A549 (cell line): Measurements from ENCODE around the gene CFAP61. TPM values are rescaled to one million over a fixed set of nuclear protein-coding genes. Genes with fewer than 3 reads are reported as not detected.

Experiments used
- ATAC-seq, 2 experiments: fragments of 200-7000 bp in 1 of 2; fragments of >200 bp in 1 of 2; cut with Nextera tagmentation in 1 of 2; cut with Tn5 transposase in 1 of 2; 3 replicates each; pipeline versions ENCODE4 v1.8.0 to v1.9.1; 2018 to 2020; ENCODE audit warnings: mild to moderate bottlenecking in 1 of 2, moderate library complexity in 1 of 2
- CTCF ChIA-PET: fragments of 300-600 bp; sonication (Branson Sonifier 250); formaldehyde crosslinking; extraction: SDS; loops from one replicate; lab custom pipeline; 2021; ENCODE audit warnings: antibody characterized with exemption, inconsistent platforms; lab: Yijun Ruan, JAX
- POLR2A ChIA-PET: fragments of 350-600 bp; formaldehyde crosslinking; extraction: SDS; loops from one replicate; lab custom pipeline; 2021; ENCODE audit warnings: antibody characterized with exemption, inconsistent platforms; lab: Yijun Ruan, JAX
- DNase-seq, 2 experiments: peaks; one replicate each; pipeline versions ENCODE4 v3.0.0 to v3.0.0-alpha.2; 2011 to 2016; ENCODE audit warnings: low read depth in 1 of 2, low spot score in 1 of 2
- FAIRE-seq: peaks from 2 replicates; lab custom pipeline; 2011; peaks lifted over from hg19 to GRCh38; lab: Jason Lieb, UNC
- H3K27ac ChIP-seq, 2 experiments: fragments of >200 bp; sonication (Bioruptor Twin); formaldehyde crosslinking; 3 replicates each; pipeline ENCODE4 v1.5.1; 2016 to 2017
- H3K4me1 ChIP-seq: fragments of >200 bp; sonication (Bioruptor Twin); formaldehyde crosslinking; 3 replicates; pipeline ENCODE4 v1.6.1; 2016
- H3K4me2 ChIP-seq: fragments of >200 bp; sonication (Bioruptor Twin); formaldehyde crosslinking; 3 replicates; pipeline ENCODE4 v1.6.1; 2016
- H3K4me3 ChIP-seq: fragments of >200 bp; sonication (Bioruptor Twin); formaldehyde crosslinking; 3 replicates; pipeline ENCODE4 v1.5.1; 2016
- H3K9me3 ChIP-seq: fragments of >200 bp; sonication (Bioruptor Twin); formaldehyde crosslinking; 3 replicates; pipeline ENCODE4 v1.6.1; 2016
- ATOH8 ChIP-seq: fragments of 250-450 bp; sonication (Bioruptor Pico); IDR thresholded peaks from 2 replicates; pipeline ENCODE4 v1.5.0; 2020; ENCODE audit warnings: low read depth, mild to moderate bottlenecking, moderate library complexity
- CBX2 ChIP-seq: fragments of 200-600 bp; sonication (generic); IDR thresholded peaks from 2 replicates; pipeline ENCODE4 v1.6.1; 2016; ENCODE audit warnings: low read depth, mild to moderate bottlenecking, borderline replicate concordance
- CEBPB ChIP-seq, 2 experiments: fragments of >200 bp in 1 of 2; sonication (Bioruptor Twin) in 1 of 2; formaldehyde crosslinking in 1 of 2; IDR thresholded peaks; 2 replicates each; pipeline ENCODE4 v1.6.1; 2012 to 2016
- CHD4 ChIP-seq: fragments of 200-600 bp; sonication (generic); IDR thresholded peaks from 2 replicates; pipeline ENCODE4 v1.6.1; 2016; ENCODE audit warnings: antibody characterized with exemption, mild to moderate bottlenecking, borderline replicate concordance
- CTCF ChIP-seq: fragments of >200 bp; sonication (Bioruptor Twin); formaldehyde crosslinking; IDR thresholded peaks from 3 replicates; pipeline ENCODE4 v1.5.1; 2016
- E2F6 ChIP-seq: IDR thresholded peaks from 2 replicates; pipeline ENCODE4 v1.6.1; 2012; ENCODE audit warnings: low read depth, borderline replicate concordance
- EHF ChIP-seq: fragments of 250-450 bp; sonication (Bioruptor Pico); IDR thresholded peaks from 2 replicates; pipeline ENCODE4 v1.5.0; 2020; ENCODE audit warnings: mild to moderate bottlenecking
- EHMT2 ChIP-seq: fragments of 200-600 bp; sonication (generic); IDR thresholded peaks from 2 replicates; pipeline ENCODE4 v1.6.1; 2016; ENCODE audit warnings: antibody characterized with exemption, low read depth, mild to moderate bottlenecking, moderate library complexity
- ELK1 ChIP-seq: fragments of 150-350 bp; IDR thresholded peaks from 2 replicates; pipeline ENCODE4 v1.6.1; 2014; ENCODE audit warnings: low read depth, mild to moderate bottlenecking, low read length
- ESRRA ChIP-seq: fragments of 150-350 bp; IDR thresholded peaks from 2 replicates; pipeline ENCODE4 v1.6.1; 2014; ENCODE audit warnings: mild to moderate bottlenecking, low read length, borderline replicate concordance
- HOXA7 ChIP-seq: fragments of 250-450 bp; sonication (Bioruptor Pico); IDR thresholded peaks from 2 replicates; pipeline ENCODE4 v1.5.0; 2020; ENCODE audit warnings: mild to moderate bottlenecking, moderate library complexity
- JUNB ChIP-seq: fragments of >200 bp; sonication (Bioruptor Twin); formaldehyde crosslinking; IDR thresholded peaks from 2 replicates; pipeline ENCODE4 v1.6.1; 2016
- KDM1A ChIP-seq: fragments of 200-600 bp; sonication (generic); IDR thresholded peaks from 2 replicates; pipeline ENCODE4 v1.6.1; 2016; ENCODE audit warnings: low read depth, mild to moderate bottlenecking
- MAFK ChIP-seq: fragments of 450-650 bp; IDR thresholded peaks from 2 replicates; pipeline ENCODE4 v1.6.1; 2014; ENCODE audit not compliant: partially characterized antibody
- NFE2L2 ChIP-seq: fragments of 150-350 bp; conservative IDR thresholded peaks from 2 replicates; pipeline ENCODE4 v1.6.1; 2014; ENCODE audit warnings: low read length
- NR3C1 ChIP-seq: fragments of >200 bp; sonication (Bioruptor Twin); formaldehyde crosslinking; IDR thresholded peaks from 3 replicates; pipeline ENCODE4 v1.6.1; 2017
- RCOR1 ChIP-seq: fragments of 150-350 bp; IDR thresholded peaks from 2 replicates; pipeline ENCODE4 v1.6.1; 2014; ENCODE audit warnings: antibody characterized with exemption, low read length, low read depth
- ZC3H11A ChIP-seq: fragments of 450-650 bp; IDR thresholded peaks from 2 replicates; pipeline ENCODE4 v1.6.1; 2014; ENCODE audit warnings: antibody characterized with exemption, mild to moderate bottlenecking
- ZFP36 ChIP-seq: fragments of 450-650 bp; IDR thresholded peaks from 2 replicates; pipeline ENCODE4 v1.6.1; 2014; ENCODE audit warnings: borderline replicate concordance; ENCODE audit not compliant: partially characterized antibody
- WGBS: methylation state at CpG from one replicate; pipeline ENCODE4 v1.1.6; 2017; ENCODE audit errors: missing lambda C conversion rate; 5-methylcytosine and 5-hydroxymethylcytosine counted together
- polyA plus RNA-seq, 4 experiments: library from polyadenylated mRNA; depleted of rRNA in 3 of 4; stranded (reverse); fragments of >200 nt; fragmentation: RNase III in 1 of 4; extraction: RNeasy Plus Mini Kit Qiagen cat#74134 plus additional on column Dnase treatment in 1 of 4; gene quantifications; 2 replicates in 3 of 4; 3 replicates in 1 of 4; pipeline ENCODE4 v1.2.3, GENCODE V29; 2011 to 2017

CFAP61 gene
- polyA plus RNA-seq, 2 of the 4 experiments (the other 2 are of a cell fraction), result 0.39 to 0.70 TPM

- TF ChIP-seq JUNB (no peak), CHD4 (no peak), EHMT2 (no peak), E2F6 (no peak), CEBPB (IDR thresholded peaks at IDR 0.05) (no peak)
Measured at GRCh38 chr20:20167698-20168097, 115.4 kb downstream of the CFAP61 start (continued).

GRCh38 chr20:20173254-20173653, 120.9 kb downstream of the CFAP61 start:
- POLR2A ChIA-PET, result no interaction called here
- CTCF ChIA-PET, result interaction anchor here (1.2 kb wide), 1 partner anchor 10 kb away, joined by 3 read pairs; no protein-coding TSS in a partner anchor
- Histone ChIP-seq H3K4me2 (no peak overlapping the region), H3K4me1 (no peaks in the 10 kb centered on the region), H3K4me3 (no peak overlapping the region), H3K27ac (no peak overlapping the region), H3K9me3 (peaks cover 10% of the 10 kb centered on the region; the same call in 2 of the 3 replicates)
- ATAC-seq (no peak), FAIRE-seq (no peak), DNase-seq (no peak)
- TF ChIP-seq EHF (CRISPR knock-in tag) (no peak), MAFK (no peak), HOXA7 (CRISPR knock-in tag) (no peak), CBX2 (no peak), ELK1 (no peak), NFE2L2 (no peak), JUNB (no peak), ATOH8 (no peak), EHMT2 (no peak), ZFP36 (no peak), ZC3H11A (no peak), KDM1A (no peak), ESRRA (no peak), CTCF (no peak), CHD4 (no peak), RCOR1 (no peak), NR3C1 (no peak)
- WGBS, result 0% methylated on average over 1 of the region's 1 CpG

GRCh38 chr20:20174089-20174835, 121.9 kb downstream of the CFAP61 start:
- no peak for TF ChIP-seq ESRRA
- Histone ChIP-seq H3K4me3 (no peak overlapping the region), H3K4me2 (no peak overlapping the region), H3K4me1 (no peaks in the 10 kb centered on the region), H3K9me3 (peaks cover 10% of the 10 kb centered on the region; the same call in 2 of the 3 replicates), H3K27ac (no peak overlapping the region)
- DNase-seq (no peak), FAIRE-seq (no peak), ATAC-seq (peak; percentile 39 to 50; a peak in 2 of 6 replicates)
- ChIA-PET POLR2A (no interaction called here), CTCF (interaction anchor here (1.2 kb wide), 1 partner anchor 9 kb away, joined by 3 read pairs; no protein-coding TSS in a partner anchor)
- 32% methylated on average over 10 of the region's 10 CpGs for WGBS
